RWPE1 (cell line): ENCODE results near the gene ME3.

Experiments
- CTCF ChIA-PET: fragments of 350-600 bp; sonication (Branson Sonifier 250); formaldehyde crosslinking; extraction: SDS; loops from one replicate; lab custom pipeline; 2021; lab: Yijun Ruan, JAX
- POLR2A ChIA-PET: fragments of 400-600 bp; formaldehyde crosslinking; extraction: SDS; loops from one replicate; lab custom pipeline; 2020; ENCODE audit warnings: antibody characterized with exemption; ENCODE audit not compliant: low non-redundant PET; lab: Yijun Ruan, JAX
- DNase-seq: peaks from one replicate; pipeline ENCODE4 v3.0.0; 2012; ENCODE audit warnings: low spot score
- H3K27ac ChIP-seq: fragments of 450-650 bp; 2 replicates; pipeline ENCODE4 v1.5.1; 2017
- CTCF ChIP-seq: fragments of 450-650 bp; conservative IDR thresholded peaks from 2 replicates; pipeline ENCODE4 v1.5.1; 2017; ENCODE audit warnings: low read depth, mild to moderate bottlenecking

ME3 gene

GRCh38 chr11:86670911-86671310 lies 1.5 kb downstream of the ME3 start:
- POLR2A ChIA-PET = no interaction called here
- no peak overlapping the region for H3K27ac ChIP-seq
- CTCF ChIA-PET = no interaction called here
- DNase-seq = no peak
- TF ChIP-seq CTCF = no peak

- ChIA-PET POLR2A (no interaction called here), CTCF (interaction anchor here (0.5 to 0.7 kb wide), 2 partner anchors 56 to 1873 kb away, joined by 3 read pairs; no protein-coding TSS in a partner anchor)
- no peak for TF ChIP-seq CTCF
- H3K27ac ChIP-seq = no peak overlapping the region
- no peak for DNase-seq
Observed at GRCh38 chr11:86670181-86670580, 2.2 kb downstream of the ME3 start.

GRCh38 chr11:86669424-86669823 lies 3.0 kb downstream of the ME3 start:
- POLR2A ChIA-PET = no interaction called here
- CTCF ChIA-PET = interaction anchor here (0.5 kb wide), 1 partner anchor 1874 kb away, joined by 3 read pairs; no protein-coding TSS in a partner anchor
- no peak for DNase-seq
- no peak overlapping the region for H3K27ac ChIP-seq
- TF ChIP-seq CTCF = no peak

DNA sequence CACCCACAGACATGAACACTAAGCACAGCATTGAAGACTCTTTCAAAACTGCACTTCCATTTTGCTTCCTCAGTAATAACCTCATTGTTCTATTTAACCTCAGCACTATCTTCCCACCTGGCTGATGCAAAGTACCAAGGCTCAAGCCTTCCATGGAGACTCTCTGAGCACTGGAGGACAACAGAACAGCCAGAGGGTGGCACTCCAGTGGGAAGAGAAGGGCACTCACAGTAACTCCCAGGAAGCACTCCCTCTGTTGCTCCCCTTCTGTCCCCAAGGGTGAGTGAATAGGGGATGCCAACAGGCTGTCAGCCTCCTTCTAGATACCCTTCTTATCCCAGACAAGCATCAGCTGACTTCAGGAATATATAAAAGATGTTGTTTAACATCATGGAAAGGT lies 3.5 kb downstream of the ME3 start:
- ChIA-PET POLR2A (no interaction called here), CTCF (no interaction called here)
- no peak for DNase-seq
- no peak overlapping the region for H3K27ac ChIP-seq
- TF ChIP-seq CTCF = no peak

DNA sequence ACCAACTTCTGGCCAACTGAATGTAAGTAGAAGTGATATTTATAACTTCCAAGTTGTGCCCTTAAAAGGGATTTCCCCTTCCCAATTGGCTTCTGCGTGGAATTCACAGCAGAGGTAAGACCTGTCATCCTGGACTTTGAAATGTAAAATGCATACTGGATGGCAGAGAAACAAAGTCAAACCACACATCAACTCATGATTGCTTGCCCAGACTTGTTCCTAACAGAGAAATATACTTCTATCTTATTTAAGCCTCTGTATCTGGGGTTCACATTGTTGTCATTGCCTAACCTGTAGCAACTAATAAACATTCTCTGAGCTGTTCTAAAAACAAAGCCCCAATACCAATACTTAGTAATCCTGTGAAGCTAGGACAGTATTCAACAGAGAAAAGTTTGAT lies 6.2 kb downstream of the ME3 start:
- ChIA-PET CTCF (interaction anchor here (0.5 kb wide), 1 partner anchor 337 kb away, joined by 4 read pairs; no protein-coding TSS in a partner anchor), POLR2A (no interaction called here)
- TF ChIP-seq CTCF = no peak
- no peak for DNase-seq
- no peak overlapping the region for H3K27ac ChIP-seq

- ChIA-PET CTCF (no interaction called here), POLR2A (no interaction called here)
- no peak for DNase-seq
- no peak for TF ChIP-seq CTCF
- H3K27ac ChIP-seq = no peak overlapping the region
Observed at GRCh38 chr11:86664930-86665329, 7.5 kb downstream of the ME3 start.
